Retinal pigment epithelial cell (primary cell): ENCODE measurements around the gene CALHM5.

Experiments used
- DNase-seq: peaks from one replicate; pipeline ENCODE4 v3.0.0-alpha.2; 2010; ENCODE audit warnings: low read depth
- H3K4me3 ChIP-seq: 2 replicates; pipeline ENCODE4 v1.5.1; 2011; ENCODE audit warnings: mild to moderate bottlenecking, low read length, control low read depth, moderate library complexity
- CTCF ChIP-seq: conservative IDR thresholded peaks from 2 replicates; pipeline ENCODE4 v1.5.1; 2011; ENCODE audit warnings: low read depth, low read length, control low read depth, inconsistent platforms

CALHM5 gene

GRCh38 chr6:116511424-116512110 is at the start of gene CALHM5:
CALHM5 (plus strand) TSS chr6:116511639; CDS start chr6:116511697, 58 bp downstream.
- no peak for DNase-seq
- peak; percentile 63 for TF ChIP-seq CTCF
- no peak within 1 kb of the TSS for H3K4me3 ChIP-seq

GRCh38 chr6:116461932-116462885 is 49.2 kb upstream of the CALHM5 start:
- no peak for TF ChIP-seq CTCF

GRCh38 chr6:116463301-116463700 is 48.1 kb upstream of the CALHM5 start:
- DNase-seq, result no peak
- no peak overlapping the region for H3K4me3 ChIP-seq

More at GRCh38 chr6:116461932-116462885, 49.2 kb upstream of the CALHM5 start:
- no peak for DNase-seq
- peak overlapping the region; percentile 31 for H3K4me3 ChIP-seq

GRCh38 chr6:116465246-116465645 is 46.2 kb upstream of the CALHM5 start:
- H3K4me3 ChIP-seq, result no peak overlapping the region
- DNase-seq, result no peak
- TF ChIP-seq CTCF, result no peak

More at GRCh38 chr6:116463301-116463700, 48.1 kb upstream of the CALHM5 start:
- no peak for TF ChIP-seq CTCF

GRCh38 chr6:116467096-116467495 is 44.3 kb upstream of the CALHM5 start:
- no peak for TF ChIP-seq CTCF
- no peak overlapping the region for H3K4me3 ChIP-seq
- no peak for DNase-seq

GRCh38 chr6:116467514-116467913 is 43.9 kb upstream of the CALHM5 start:
- no peak overlapping the region for H3K4me3 ChIP-seq
- TF ChIP-seq CTCF, result no peak
- DNase-seq, result no peak
